Cardiac fibroblast (primary cell): ENCODE measurements around the gene OXA1L.
"Not testable (repeated sequence)": the region's sequence is repeated elsewhere in the genome, so short reads cannot be mapped to it uniquely, and the experiment has no call there.

Experiments
- DNase-seq, 2 donors: peaks; one replicate each; pipeline versions ENCODE4 v3.0.0 to v3.0.0-alpha.2; 2010; ENCODE audit warnings: low read depth in 2 of 2
- H3K4me3 ChIP-seq, 2 donors: replicated peaks in 1 of 2; 1 replicate in 1 of 2; 2 replicates in 1 of 2; pipeline ENCODE4 v1.5.1; 2011; ENCODE audit warnings: low read depth in 2 of 2, low read length in 2 of 2, mild to moderate bottlenecking in 2 of 2, moderate library complexity in 1 of 2
- TF ChIP-seq, protein P1 (sequence below): IDR thresholded peaks from one replicate; pipeline ENCODE4 v1.5.1; 2011; ENCODE audit warnings: low read depth, mild to moderate bottlenecking, low read length, inconsistent platforms

OXA1L gene

DNA sequence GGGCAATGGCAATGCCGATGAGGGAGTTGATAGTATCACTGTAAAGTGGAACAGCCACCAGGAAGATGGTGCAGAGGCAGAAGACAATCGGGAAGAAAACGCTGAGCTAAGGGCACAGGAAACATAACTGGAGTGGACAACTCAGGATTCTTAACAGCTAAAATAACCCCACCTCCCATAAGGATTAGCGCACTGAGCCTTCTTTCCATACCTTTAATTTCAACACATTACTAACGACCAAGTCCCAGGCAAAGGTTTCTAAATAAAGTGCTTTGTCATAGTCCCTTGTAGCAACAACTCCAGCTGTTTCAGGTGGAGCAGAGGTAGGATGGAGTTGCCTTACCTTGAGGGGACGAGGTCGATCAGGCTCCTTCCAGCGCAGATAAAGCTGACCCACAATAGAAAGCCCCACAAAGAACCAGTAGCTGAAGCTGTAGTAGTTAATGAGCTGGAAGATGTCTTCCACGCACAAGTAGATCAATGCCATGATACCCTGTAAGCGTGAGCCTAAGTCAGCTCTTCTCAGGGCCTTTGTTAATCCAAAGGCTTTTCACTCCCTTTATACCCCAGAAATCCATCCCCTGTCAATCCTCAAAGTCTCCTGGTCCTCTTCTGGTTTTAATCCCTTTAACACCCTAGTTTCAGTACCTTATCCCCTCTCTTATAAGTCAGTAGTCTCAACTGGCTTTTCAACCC is 7.7 kb downstream of the OXA1L start:
- TF ChIP-seq, protein P1, sequence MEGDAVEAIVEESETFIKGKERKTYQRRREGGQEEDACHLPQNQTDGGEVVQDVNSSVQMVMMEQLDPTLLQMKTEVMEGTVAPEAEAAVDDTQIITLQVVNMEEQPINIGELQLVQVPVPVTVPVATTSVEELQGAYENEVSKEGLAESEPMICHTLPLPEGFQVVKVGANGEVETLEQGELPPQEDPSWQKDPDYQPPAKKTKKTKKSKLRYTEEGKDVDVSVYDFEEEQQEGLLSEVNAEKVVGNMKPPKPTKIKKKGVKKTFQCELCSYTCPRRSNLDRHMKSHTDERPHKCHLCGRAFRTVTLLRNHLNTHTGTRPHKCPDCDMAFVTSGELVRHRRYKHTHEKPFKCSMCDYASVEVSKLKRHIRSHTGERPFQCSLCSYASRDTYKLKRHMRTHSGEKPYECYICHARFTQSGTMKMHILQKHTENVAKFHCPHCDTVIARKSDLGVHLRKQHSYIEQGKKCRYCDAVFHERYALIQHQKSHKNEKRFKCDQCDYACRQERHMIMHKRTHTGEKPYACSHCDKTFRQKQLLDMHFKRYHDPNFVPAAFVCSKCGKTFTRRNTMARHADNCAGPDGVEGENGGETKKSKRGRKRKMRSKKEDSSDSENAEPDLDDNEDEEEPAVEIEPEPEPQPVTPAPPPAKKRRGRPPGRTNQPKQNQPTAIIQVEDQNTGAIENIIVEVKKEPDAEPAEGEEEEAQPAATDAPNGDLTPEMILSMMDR: no peak
- DNase-seq: no peak
- no peak overlapping the region for H3K4me3 ChIP-seq

DNA sequence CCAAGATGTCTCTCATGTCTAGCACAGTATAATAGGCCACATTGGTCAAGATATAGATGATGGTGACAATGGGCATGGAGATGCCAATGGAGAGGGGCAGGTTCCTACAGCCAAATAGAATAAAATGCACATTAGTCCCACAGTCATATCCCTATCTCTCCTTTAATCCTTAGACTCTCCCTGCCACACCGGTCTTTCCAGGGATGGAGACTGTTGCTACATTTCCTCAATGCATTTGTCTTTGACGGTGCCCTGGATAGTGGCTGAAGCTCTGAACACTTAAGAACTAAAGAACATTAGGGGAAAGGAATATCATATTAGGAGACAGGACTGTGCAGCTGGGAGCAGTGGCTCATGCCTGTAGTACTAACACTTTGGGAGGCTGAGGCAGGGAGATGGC is 9.7 kb downstream of the OXA1L start:
- no peak for DNase-seq
- TF ChIP-seq, protein P1: no peak
- no peak overlapping the region for H3K4me3 ChIP-seq

DNA sequence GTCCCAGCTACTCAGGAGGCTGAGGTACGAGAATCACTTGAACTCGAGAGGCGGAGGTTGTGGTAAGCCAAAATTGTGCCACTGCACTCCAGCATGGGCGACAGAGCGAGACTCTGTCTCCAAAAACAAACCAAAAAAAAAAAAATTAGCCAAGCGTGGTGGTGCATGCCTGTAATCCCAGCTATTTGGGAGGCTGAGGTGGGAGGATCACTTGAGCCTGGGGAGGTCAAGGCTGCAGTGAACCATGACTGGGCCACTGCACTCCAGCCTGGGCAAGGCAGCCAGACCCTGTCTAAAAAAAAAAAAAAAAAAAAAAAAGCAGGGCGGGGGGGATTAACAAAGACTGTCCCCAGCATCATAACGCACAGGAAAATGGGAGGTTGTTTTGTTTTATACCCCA is 10.4 kb downstream of the OXA1L start:
- DNase-seq, H3K4me3 ChIP-seq: not testable (repeated sequence)

DNA sequence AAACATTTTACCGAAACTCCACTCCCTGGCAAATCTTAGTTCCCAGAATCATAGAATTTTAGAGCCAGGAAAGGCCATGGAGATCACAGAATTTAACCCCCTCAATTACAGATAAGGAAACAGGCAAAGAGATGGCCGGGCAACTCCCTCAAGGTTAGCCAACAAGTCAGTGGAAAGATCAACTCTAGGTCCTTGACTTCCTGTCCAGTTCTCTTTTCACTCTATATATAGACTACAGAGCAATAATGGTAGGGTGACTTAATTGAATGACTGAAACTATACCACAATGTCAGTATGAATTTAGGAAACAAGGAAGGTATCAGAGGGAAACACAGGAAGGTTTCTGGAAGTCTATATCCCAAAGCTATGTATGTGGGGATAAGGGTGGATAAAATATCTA is 11.6 kb downstream of the OXA1L start:
- no peak overlapping the region for H3K4me3 ChIP-seq
- TF ChIP-seq, protein P1: no peak
- DNase-seq: no peak

DNA sequence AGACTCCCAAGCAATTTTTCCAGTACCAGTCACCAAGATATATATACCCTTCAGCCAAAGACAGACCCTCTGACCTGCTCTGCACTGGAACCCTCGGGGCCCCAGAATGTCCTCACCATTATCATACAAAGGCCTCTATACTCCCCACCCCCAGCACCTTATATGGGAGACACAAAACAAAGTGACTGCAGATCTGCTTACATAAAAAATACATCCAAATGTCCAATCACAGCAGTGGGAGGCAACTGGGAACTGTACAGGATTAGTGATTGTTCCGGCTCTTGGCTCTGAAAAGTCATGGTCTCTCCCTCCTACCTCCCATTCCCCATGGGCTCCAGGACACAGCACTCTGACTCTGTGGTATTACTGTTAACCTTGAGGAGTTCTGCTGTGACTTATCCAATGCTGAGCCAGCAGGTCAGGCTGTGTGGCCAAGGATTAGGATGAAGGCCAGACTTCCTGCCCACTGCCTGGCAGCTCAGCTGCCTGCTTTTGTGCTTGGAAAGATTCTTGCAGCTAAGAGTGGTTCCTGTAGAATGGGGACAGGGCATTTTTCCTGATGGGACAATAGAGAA is 13.7 kb downstream of the OXA1L start:
- TF ChIP-seq, protein P1: no peak
- DNase-seq: peak in 1 of 2 donors; percentile 37
- no peak overlapping the region for H3K4me3 ChIP-seq

DNA sequence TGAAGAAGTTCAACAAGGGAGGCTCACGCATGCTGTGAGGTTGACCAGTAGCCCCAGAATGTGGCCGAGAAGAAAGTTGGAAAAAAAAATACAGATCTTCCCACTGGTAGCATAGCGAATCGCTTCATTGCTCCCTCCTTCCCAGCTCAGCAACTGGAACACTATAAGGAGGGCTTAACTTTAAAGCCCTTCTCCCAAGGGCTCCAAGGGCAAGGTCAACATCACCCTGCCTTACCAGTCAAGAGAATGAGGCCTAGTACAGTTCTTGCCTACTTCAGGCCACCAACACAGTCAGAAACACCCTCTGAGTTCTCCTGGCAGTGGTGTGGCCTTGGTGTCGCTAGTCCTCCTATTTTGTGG is 14.4 kb downstream of the OXA1L start:
- DNase-seq: no peak
- TF ChIP-seq, protein P1: no peak
- no peak overlapping the region for H3K4me3 ChIP-seq

DNA sequence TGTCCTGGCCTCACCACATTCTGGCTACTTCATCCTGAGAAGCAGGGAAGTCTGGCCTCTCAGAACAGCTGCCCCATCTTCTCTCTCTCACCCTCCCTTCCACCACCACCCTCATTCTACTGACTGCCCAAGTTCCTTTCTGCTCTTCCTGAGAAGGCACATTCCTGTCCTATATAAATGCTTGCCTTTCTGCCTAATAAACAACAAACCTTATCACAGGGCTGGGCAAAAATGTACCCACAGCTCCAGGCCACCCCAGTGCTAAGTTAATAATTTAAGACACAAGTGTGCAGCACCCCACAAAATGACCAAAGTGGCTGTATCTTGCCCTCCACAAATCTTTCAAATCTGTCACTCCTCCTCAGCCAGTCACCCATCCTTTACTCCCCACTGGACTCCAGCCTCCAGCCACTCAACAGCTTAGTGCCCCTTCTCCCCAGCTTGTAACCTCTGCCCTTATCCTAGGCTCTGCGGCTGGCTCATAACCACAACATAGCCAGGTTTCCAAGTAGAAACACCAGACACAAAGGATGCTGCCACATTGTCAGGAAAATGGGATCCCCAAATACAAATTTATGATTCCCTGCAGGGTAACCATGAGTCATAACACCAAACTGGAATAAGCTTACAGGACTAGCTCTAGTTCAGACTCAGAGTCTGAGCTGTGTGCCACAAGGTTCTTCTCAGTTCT is 15.0 kb downstream of the OXA1L start:
- TF ChIP-seq, protein P1: no peak
- no peak overlapping the region for H3K4me3 ChIP-seq
- peak in 1 of 2 donors; percentile 20 for DNase-seq
